Peyer's patch (tissue), 4 donors: ENCODE data around the gene PCSK2.

ENCODE experiments used
- POLR2A ChIP-seq, 2 donors: fragments of 450-650 bp; IDR thresholded peaks; one replicate each; pipeline ENCODE4 v1.5.1; 2017; ENCODE audit warnings: antibody characterized with exemption in 2 of 2, mild to moderate bottlenecking in 2 of 2, moderate library complexity in 2 of 2
- TF ChIP-seq, protein P1 (sequence below), 6 experiments: fragments of 450-650 bp in 4 of 6; fragments of 200-600 bp in 2 of 6; sonication (generic) in 1 of 6; IDR thresholded peaks; one replicate each; pipeline ENCODE4 v1.5.1; 2017 to 2019; ENCODE audit warnings: antibody characterized with exemption in 6 of 6, mild to moderate bottlenecking in 3 of 6, moderate library complexity in 1 of 6

GRCh38 chr20:17210983-17211382 is 15.9 kb upstream of the PCSK2 start:
- TF ChIP-seq POLR2A (IDR thresholded peaks at IDR 0.05) = no peak
- TF ChIP-seq, protein P1, sequence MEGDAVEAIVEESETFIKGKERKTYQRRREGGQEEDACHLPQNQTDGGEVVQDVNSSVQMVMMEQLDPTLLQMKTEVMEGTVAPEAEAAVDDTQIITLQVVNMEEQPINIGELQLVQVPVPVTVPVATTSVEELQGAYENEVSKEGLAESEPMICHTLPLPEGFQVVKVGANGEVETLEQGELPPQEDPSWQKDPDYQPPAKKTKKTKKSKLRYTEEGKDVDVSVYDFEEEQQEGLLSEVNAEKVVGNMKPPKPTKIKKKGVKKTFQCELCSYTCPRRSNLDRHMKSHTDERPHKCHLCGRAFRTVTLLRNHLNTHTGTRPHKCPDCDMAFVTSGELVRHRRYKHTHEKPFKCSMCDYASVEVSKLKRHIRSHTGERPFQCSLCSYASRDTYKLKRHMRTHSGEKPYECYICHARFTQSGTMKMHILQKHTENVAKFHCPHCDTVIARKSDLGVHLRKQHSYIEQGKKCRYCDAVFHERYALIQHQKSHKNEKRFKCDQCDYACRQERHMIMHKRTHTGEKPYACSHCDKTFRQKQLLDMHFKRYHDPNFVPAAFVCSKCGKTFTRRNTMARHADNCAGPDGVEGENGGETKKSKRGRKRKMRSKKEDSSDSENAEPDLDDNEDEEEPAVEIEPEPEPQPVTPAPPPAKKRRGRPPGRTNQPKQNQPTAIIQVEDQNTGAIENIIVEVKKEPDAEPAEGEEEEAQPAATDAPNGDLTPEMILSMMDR (IDR thresholded peaks at IDR 0.05) = no peak
